Right cardiac atrium (tissue), 5 donors: ENCODE measurements around the gene ASCC3. TPM values are rescaled to one million over a fixed set of nuclear protein-coding genes. Genes with fewer than 3 reads are reported as not detected.

Experiments used
- ATAC-seq, 2 donors: fragments of 200-7000 bp; cut with Tn5 transposase; one replicate each; pipeline versions ENCODE4 v1.8.0 to v1.9.1; 2020; ENCODE audit warnings: moderate library complexity in 2 of 2, mild to moderate bottlenecking in 1 of 2
- DNase-seq, 3 donors: peaks; one replicate each; pipeline ENCODE4 v3.0.0-alpha.2; 2020
- H3K27ac ChIP-seq: one replicate; pipeline ENCODE4 v1.5.1; 2013; ENCODE audit warnings: mild to moderate bottlenecking, low read length, control low read depth, moderate library complexity
- H3K27me3 ChIP-seq: one replicate; pipeline ENCODE4 v1.6.1; 2013; ENCODE audit not compliant: control insufficient read depth, insufficient read depth
- H3K4me1 ChIP-seq: one replicate; pipeline ENCODE4 v1.6.1; 2013; ENCODE audit warnings: low read length; ENCODE audit not compliant: control insufficient read depth, insufficient read depth
- H3K4me3 ChIP-seq: one replicate; pipeline ENCODE4 v1.5.1; 2013; ENCODE audit warnings: low read length, control low read depth
- H3K9me3 ChIP-seq: one replicate; pipeline ENCODE4 v1.6.1; 2013; ENCODE audit warnings: low read length; ENCODE audit not compliant: control insufficient read depth
- WGBS: extraction: QIAGEN DNeasy Blood & Tissue Kit; methylation state at CpG from one replicate; pipeline ENCODE4 v1.1.7; 2013; 5-methylcytosine and 5-hydroxymethylcytosine counted together
- intact Hi-C, 4 donors: fragments of 100-400 bp; cut with DNase I; formaldehyde crosslinking; loops; one replicate each; pipeline versions ENCODE4 v1.11.0 to v1.14.0; 2022 to 2023
- polyA plus RNA-seq: library from polyadenylated mRNA; stranded (reverse); fragments of 200-250 nt; gene quantifications from one replicate; pipeline ENCODE4 v1.2.3, GENCODE V29; 2013
- total RNA-seq, 4 donors: library from RNA; stranded (reverse); fragmentation: NEBNext Ultra II Directional; extraction: Animal tissue kit (Norgen Biotek cat#: 25700); gene quantifications; one replicate each; pipeline ENCODE4 v1.2.1, GENCODE V29; 2021
- donor health status: healthy with polysubstance abuse.
- donor health status: DM: no; HTN: yes; CAD: no.
- donor health status: DM: no; HTN: no; CAD: no.
- donor health status: DM: no; HTN: yes; CAD: no; lungs with severe emphysema.
- donor health status: DM: yes; HTN: yes; CAD: no.

Gene ASCC3
- total and polyA plus RNA-seq, 5 donors, result 11.8 to 26.1 (median 22.1) TPM

- no peak overlapping the region for H3K27ac ChIP-seq
- ATAC-seq (no peak), DNase-seq (no peak)
- H3K27me3 ChIP-seq, result peaks cover 3% of the 10 kb centered on the region
- H3K4me3 ChIP-seq, result no peak overlapping the region
- intact Hi-C loops, result loop anchor here in 2 of 4 donors (10.0 kb wide), 1 partner anchor 356 kb away; no protein-coding TSS in a partner anchor
- no peaks in the 10 kb centered on the region for H3K4me1 ChIP-seq
- no peaks in the 10 kb centered on the region for H3K9me3 ChIP-seq
- 75% methylated on average over 5 of the region's 5 CpGs for WGBS
Measured at GRCh38 chr6:100470422-100471120, 410.6 kb downstream of the ASCC3 start.

- 17% methylated on average over 44 of the region's 44 CpGs for WGBS
- DNase-seq, result peak in 1 of 3 donors; percentile 35
- Histone ChIP-seq H3K27ac (no peak overlapping the region), H3K4me1 (peaks cover 3% of the 10 kb centered on the region), H3K4me3 (no peak overlapping the region), H3K27me3 (peaks cover 3% of the 10 kb centered on the region), H3K9me3 (no peaks in the 10 kb centered on the region)
- ATAC-seq, result no peak
- intact Hi-C loops, result no loop called here
Measured at GRCh38 chr6:100469101-100469859, 411.8 kb downstream of the ASCC3 start.

- Histone ChIP-seq H3K27ac (no peak overlapping the region), H3K27me3 (peaks cover 3% of the 10 kb centered on the region), H3K4me3 (no peak overlapping the region), H3K9me3 (no peaks in the 10 kb centered on the region), H3K4me1 (peaks cover 3% of the 10 kb centered on the region)
- DNase-seq, result no peak
- no peak for ATAC-seq
- intact Hi-C loops, result no loop called here
- 28% methylated on average over 6 of the region's 6 CpGs for WGBS
Measured at GRCh38 chr6:100468016-100468622, 413.0 kb downstream of the ASCC3 start.

GRCh38 chr6:100467129-100468015 is 413.8 kb downstream of the ASCC3 start:
- Histone ChIP-seq H3K27me3 (peaks cover 10% of the 10 kb centered on the region), H3K27ac (no peak overlapping the region), H3K4me3 (no peak overlapping the region), H3K4me1 (peaks cover 3% of the 10 kb centered on the region), H3K9me3 (no peaks in the 10 kb centered on the region)
- ATAC-seq (no peak), DNase-seq (peak in 1 of 3 donors; percentile 26)
- 7% methylated on average over 49 of the region's 49 CpGs for WGBS
- intact Hi-C loops, result no loop called here

- Histone ChIP-seq H3K4me3 (no peak overlapping the region), H3K9me3 (no peaks in the 10 kb centered on the region), H3K27ac (no peak overlapping the region), H3K4me1 (peaks cover 3% of the 10 kb centered on the region), H3K27me3 (peaks cover 10% of the 10 kb centered on the region)
- 4% methylated on average over 21 of the region's 21 CpGs for WGBS
- intact Hi-C loops, result no loop called here
- DNase-seq, result peak in 1 of 3 donors; percentile 16
- no peak for ATAC-seq
Measured at GRCh38 chr6:100466410-100467128, 414.6 kb downstream of the ASCC3 start.

- intact Hi-C loops, result no loop called here
Measured at GRCh38 chr6:100465701-100466409, 415.3 kb downstream of the ASCC3 start.

GRCh38 chr6:100464903-100465700 is 416.0 kb downstream of the ASCC3 start, which contains the start of gene SIM1:
SIM1 (minus strand) TSS chr6:100464921; CDS start chr6:100463468, 1,453 bp downstream.
- H3K27me3 ChIP-seq, result peaks cover 10% of the 10 kb centered on the region
- WGBS, result 4% methylated on average over 66 of the region's 66 CpGs
- intact Hi-C loops, result no loop called here
- ATAC-seq (peak; percentile 84 to 97), DNase-seq (peak; percentile 52 to 81 (median 78))
- H3K27ac ChIP-seq, result no peak within 1 kb of the TSS
- peaks cover 3% of the 10 kb centered on the region for H3K4me1 ChIP-seq
- H3K4me3 ChIP-seq, result peak within 1 kb of the TSS; percentile 33
- H3K9me3 ChIP-seq, result no peaks in the 10 kb centered on the region

More at GRCh38 chr6:100465701-100466409, 415.3 kb downstream of the ASCC3 start:
- 10% methylated on average over 20 of the region's 20 CpGs for WGBS
- peaks cover 10% of the 10 kb centered on the region for H3K27me3 ChIP-seq
- no peak overlapping the region for H3K27ac ChIP-seq
- no peaks in the 10 kb centered on the region for H3K9me3 ChIP-seq
- peaks cover 3% of the 10 kb centered on the region for H3K4me1 ChIP-seq
- ATAC-seq (no peak), DNase-seq (no peak)
- no peak overlapping the region for H3K4me3 ChIP-seq

GRCh38 chr6:100464162-100464851 is 416.8 kb downstream of the ASCC3 start:
- no peak overlapping the region for H3K27ac ChIP-seq

More at GRCh38 chr6:100464162-100464851, 416.8 kb downstream of the ASCC3 start:
- Histone ChIP-seq H3K9me3 (no peaks in the 10 kb centered on the region), H3K27me3 (peaks cover 10% of the 10 kb centered on the region), H3K4me3 (no peak overlapping the region), H3K4me1 (peaks cover 3% of the 10 kb centered on the region)
- DNase-seq (peak in 1 of 3 donors; percentile 42), ATAC-seq (no peak)
- WGBS, result 6% methylated on average over 46 of the region's 46 CpGs
- intact Hi-C loops, result no loop called here
